ENCODE results near the gene POLR2E.
"Not testable (repeated sequence)": the region's sequence is repeated elsewhere in the genome, so short reads cannot be mapped to it uniquely, and the experiment has no call there.

Gene POLR2E

DNA sequence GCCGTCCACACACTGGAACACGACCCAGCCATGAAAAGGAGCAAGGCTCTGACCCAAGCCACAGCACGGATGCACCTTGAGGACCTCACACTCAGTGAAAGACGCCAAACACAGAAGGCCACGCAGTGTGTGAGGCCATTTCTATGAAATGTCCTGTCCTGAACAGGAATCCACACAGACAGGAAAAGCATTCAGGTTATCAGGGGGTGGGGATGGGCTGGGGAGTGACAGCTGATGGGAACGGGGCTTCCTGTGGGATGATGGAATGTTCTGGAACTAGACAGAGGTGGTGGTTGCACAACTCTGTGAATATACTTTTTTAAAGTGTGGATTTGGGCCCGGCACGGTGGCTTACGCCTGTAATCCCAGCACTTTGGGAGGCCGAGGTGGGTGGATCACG lies 39.3 kb upstream of the POLR2E start:
- H3K27ac ChIP-seq (ENCODE audit: low read depth, low read length, severe bottlenecking) = no peak overlapping the region
- peaks cover 25% of the 10 kb centered on the region for H3K36me3 ChIP-seq (ENCODE audit: control insufficient read depth, insufficient read depth, low read length)
- H3K4me3 ChIP-seq (ENCODE audit: extremely low read depth, insufficient read depth, low read length, poor library complexity, severe bottlenecking) = no peak overlapping the region
- no peaks in the 10 kb centered on the region for H3K9me3 ChIP-seq (ENCODE audit: control insufficient read depth, low read length)
- WGBS, 2 experiments (ENCODE audit: insufficient coverage in 2 of 2) = 95 to 97% methylated on average over 6 of the region's 11 CpGs
- peaks cover 13% of the 10 kb centered on the region for H3K4me1 ChIP-seq (ENCODE audit: control insufficient read depth, insufficient read depth, low read length, poor library complexity, severe bottlenecking)

DNA sequence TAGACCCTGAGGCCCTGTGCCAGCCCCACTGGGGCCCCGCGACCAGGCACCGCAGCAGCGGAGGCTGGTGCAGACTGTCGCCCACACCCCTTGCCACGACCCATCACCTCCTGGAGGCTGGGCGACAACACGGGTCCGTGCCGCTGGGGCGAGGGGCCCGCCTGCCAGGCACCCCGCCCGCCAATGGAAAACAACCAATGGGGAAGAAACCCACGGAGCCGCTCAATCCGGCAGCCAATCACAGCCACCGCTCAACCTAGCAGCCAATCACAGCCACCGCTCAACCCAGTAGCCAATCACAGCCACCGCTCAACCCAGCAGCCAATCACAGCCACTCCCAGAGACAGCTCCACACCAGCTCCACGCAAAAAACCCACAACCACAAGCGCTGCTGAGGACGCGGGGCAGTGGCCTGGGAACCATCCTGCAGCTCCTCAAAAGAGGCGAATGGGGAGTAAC lies 38.3 kb upstream of the POLR2E start:
- Histone ChIP-seq H3K4me3 (ENCODE audit: extremely low read depth, insufficient read depth, low read length, poor library complexity, severe bottlenecking) (no peak overlapping the region), H3K36me3 (ENCODE audit: control insufficient read depth, insufficient read depth, low read length) (peaks cover 31% of the 10 kb centered on the region), H3K9me3 (ENCODE audit: control insufficient read depth, low read length) (no peaks in the 10 kb centered on the region), H3K4me1 (ENCODE audit: control insufficient read depth, insufficient read depth, low read length, poor library complexity, severe bottlenecking) (peaks cover 13% of the 10 kb centered on the region), H3K27ac (ENCODE audit: low read depth, low read length, severe bottlenecking) (no peak overlapping the region)
- WGBS, 2 experiments (ENCODE audit: insufficient coverage in 2 of 2) = 95 to 98% methylated on average over 18 to 23 of the region's 25 CpGs

DNA sequence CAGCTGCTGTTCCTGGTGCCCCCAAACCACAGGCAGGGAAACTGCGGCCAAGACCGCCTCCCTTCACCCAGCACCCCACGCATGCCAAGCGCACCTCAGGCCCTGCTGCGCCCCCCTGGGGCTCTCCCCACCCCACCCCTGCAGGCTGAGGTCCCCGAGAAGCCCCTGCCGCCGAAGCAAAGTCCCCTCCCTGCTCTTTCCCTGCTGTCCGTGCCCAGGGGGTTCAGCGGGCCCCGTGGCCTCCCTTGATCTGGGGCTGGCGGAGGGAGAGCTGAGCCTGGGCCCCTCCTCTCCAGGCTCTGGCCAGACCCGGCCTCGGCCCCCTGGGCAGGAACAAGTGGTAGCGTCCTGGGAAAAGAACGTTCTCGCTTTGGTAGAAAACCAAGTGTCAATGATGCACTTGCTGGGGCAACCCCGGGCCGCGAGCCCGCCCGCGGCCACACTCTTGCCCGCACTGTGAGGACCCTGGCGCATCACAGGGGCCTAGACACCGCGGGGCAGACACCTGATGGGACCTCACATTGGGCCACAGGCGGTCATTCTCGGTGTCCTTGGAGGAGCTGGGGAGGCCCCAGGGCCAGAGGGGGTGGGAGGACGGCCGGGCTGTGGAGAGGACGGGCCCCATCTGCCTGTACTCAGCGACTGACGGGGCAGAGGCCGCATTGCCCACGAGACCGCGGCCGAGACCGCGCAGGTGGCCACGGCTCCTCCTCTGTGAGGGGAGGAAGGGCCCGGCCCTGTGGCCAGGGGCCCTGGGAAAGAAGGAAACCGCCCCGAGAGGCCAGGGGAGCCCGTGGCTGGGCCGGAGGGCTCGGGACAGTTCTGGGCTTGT lies 37.6 kb upstream of the POLR2E start:
- Histone ChIP-seq H3K4me3 (ENCODE audit: extremely low read depth, insufficient read depth, low read length, poor library complexity, severe bottlenecking) (peak overlapping the region; percentile 59), H3K36me3 (ENCODE audit: control insufficient read depth, insufficient read depth, low read length) (peaks cover 38% of the 10 kb centered on the region), H3K4me1 (ENCODE audit: control insufficient read depth, insufficient read depth, low read length, poor library complexity, severe bottlenecking) (peaks cover 13% of the 10 kb centered on the region), H3K27ac (ENCODE audit: low read depth, low read length, severe bottlenecking) (peak overlapping the region; percentile 83), H3K9me3 (ENCODE audit: control insufficient read depth, low read length) (no peaks in the 10 kb centered on the region)
- WGBS, 2 experiments (ENCODE audit: insufficient coverage in 2 of 2) = 77 to 80% methylated on average over 39 to 48 of the region's 48 CpGs

DNA sequence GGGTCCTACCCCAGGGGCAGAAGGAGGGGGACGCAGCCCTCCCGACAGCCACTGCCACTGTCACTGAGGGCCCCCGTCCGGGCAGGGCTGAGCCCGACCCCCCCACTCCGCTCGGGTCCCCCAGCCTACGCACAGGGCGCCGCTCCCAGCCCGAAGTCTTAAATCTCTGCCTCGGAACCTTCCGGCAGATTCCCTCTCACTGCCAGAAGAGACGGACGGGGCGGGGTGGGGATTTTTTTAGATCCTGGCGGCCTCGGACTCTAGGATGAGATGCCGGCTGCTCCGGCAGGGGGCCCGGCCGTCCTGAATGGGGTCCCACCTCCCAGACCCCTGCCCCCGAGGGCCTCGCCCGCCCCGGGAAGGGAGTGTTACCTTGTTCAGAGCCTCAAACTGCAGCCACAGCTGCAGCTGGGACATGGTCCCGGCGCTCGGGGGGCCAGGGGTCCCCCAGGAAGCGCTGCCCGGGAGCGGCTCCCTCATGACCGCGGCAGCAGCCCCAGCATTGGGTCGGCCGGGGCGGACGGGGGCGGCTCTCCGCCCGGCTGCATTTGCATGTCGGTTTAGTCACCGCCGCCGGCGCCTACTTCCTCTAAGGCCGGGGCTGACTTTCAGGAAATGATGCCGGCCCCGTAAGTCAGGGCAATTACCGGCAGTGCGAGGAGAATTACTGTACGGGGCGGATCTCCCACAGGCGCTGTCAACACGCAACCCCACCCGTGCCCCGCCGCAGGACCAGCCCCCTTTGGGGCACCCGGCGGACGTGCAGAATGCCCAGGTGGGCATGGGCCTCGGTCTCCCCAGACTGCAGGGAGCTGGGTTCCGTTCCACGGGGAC lies 36.8 kb upstream of the POLR2E start:
- Histone ChIP-seq H3K4me1 (ENCODE audit: control insufficient read depth, insufficient read depth, low read length, poor library complexity, severe bottlenecking) (peaks cover 13% of the 10 kb centered on the region), H3K9me3 (ENCODE audit: control insufficient read depth, low read length) (no peaks in the 10 kb centered on the region), H3K27ac (ENCODE audit: low read depth, low read length, severe bottlenecking) (peak overlapping the region; percentile 83), H3K4me3 (ENCODE audit: extremely low read depth, insufficient read depth, low read length, poor library complexity, severe bottlenecking) (peak overlapping the region; percentile 59), H3K36me3 (ENCODE audit: control insufficient read depth, insufficient read depth, low read length) (peaks cover 47% of the 10 kb centered on the region)
- WGBS, 2 experiments (ENCODE audit: insufficient coverage in 2 of 2) = 9% methylated on average over 51 to 56 of the region's 64 CpGs

DNA sequence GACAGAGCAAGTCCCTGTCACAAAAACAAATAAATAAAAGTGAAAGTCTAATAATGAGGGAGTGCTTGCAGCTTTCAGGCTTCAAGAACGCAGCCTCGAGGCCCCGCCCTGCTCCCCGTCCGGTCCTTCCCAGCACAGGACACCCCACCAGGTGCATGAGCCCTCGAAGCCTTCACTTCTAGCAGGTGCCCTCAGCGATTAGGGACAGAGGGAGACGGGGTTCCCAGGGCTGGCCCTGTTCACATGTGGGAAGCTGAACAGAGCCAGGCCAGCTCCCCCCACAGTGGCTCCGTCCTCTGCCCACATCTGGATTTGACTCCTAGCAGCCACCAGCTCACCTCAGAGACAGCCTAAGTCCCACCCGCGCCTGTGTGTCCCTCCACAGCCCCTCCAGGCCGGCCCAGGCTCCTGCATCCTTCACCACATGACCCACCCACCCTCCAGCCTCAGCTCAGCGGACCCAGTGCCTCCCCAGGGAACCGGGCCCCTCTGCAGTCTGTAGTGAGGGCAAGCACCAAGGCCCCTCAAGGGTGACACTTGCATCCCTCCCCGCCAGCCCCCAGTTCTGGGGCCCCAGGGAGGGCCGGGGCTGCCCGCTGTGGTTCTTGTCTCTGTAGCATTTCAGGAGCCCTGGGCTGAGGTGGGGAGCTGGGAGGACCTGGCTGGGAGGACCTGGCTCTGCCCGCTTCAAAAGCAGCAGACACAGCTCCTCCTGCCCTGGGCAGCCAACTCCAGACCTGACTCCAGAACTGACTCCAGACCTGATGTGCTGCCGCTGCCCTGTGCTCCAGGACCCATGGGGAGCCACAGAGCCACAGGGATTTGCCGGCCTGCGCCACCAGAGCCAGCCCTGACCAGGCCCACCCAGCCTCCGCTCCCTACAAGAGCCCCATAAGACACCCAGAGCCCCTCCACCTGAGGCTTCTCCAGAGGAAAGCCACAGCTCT lies 35.9 kb upstream of the POLR2E start:
- 90 to 91% methylated on average over 11 to 16 of the region's 22 CpGs for WGBS, 2 experiments (ENCODE audit: insufficient coverage in 2 of 2)
- Histone ChIP-seq H3K9me3 (ENCODE audit: control insufficient read depth, low read length) (no peaks in the 10 kb centered on the region), H3K36me3 (ENCODE audit: control insufficient read depth, insufficient read depth, low read length) (peaks cover 50% of the 10 kb centered on the region), H3K4me3 (ENCODE audit: extremely low read depth, insufficient read depth, low read length, poor library complexity, severe bottlenecking) (peak overlapping the region; percentile 59), H3K4me1 (ENCODE audit: control insufficient read depth, insufficient read depth, low read length, poor library complexity, severe bottlenecking) (peaks cover 13% of the 10 kb centered on the region), H3K27ac (ENCODE audit: low read depth, low read length, severe bottlenecking) (peak overlapping the region; percentile 83)

DNA sequence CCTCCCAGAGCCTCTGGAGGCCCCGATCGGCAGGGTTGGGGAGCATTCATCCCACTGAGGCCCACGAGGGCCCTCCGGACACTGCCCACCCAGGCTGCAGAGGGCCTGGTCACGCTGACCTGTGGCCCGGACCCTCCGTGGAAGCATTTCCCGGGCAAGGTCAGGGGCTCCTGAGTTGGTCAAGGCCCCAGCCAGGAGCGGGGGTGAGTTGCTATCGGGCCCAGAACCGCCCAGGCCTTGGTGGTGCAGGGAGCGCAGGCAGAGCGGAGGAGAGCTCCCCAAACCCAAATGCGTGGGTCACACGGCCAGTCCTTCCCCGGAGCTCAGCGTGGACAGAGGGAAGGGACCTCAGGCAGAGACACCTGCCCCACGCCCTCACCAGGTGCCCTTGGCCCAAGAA lies 34.4 kb upstream of the POLR2E start:
- no peaks in the 10 kb centered on the region for H3K9me3 ChIP-seq (ENCODE audit: control insufficient read depth, low read length)
- no peak overlapping the region for H3K27ac ChIP-seq (ENCODE audit: low read depth, low read length, severe bottlenecking)
- peaks cover 63% of the 10 kb centered on the region for H3K36me3 ChIP-seq (ENCODE audit: control insufficient read depth, insufficient read depth, low read length)
- no peak overlapping the region for H3K4me3 ChIP-seq (ENCODE audit: extremely low read depth, insufficient read depth, low read length, poor library complexity, severe bottlenecking)
- H3K4me1 ChIP-seq (ENCODE audit: control insufficient read depth, insufficient read depth, low read length, poor library complexity, severe bottlenecking) = peaks cover 13% of the 10 kb centered on the region
- 95 to 97% methylated on average over 16 to 17 of the region's 18 CpGs for WGBS, 2 experiments (ENCODE audit: insufficient coverage in 2 of 2)

DNA sequence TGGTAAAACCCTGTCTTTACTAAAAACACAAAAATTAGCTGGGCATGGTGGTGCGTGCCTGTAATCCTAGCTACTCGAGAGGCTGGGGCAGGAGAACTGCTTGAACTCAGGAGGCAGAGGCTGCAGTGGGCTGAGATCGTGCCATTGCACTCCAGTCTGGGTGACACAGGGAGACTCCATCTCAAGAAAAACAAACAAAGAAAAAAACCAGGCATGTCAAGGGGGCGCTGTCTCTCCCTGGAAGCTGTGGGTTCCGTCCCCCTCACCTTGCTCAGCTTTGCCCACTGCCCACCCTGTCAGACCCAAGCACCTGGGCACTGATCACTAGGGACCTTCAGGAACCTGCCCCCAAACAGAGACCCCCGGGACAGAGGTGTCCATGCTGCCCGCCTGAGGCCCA lies 33.9 kb upstream of the POLR2E start:
- H3K4me3 ChIP-seq (ENCODE audit: extremely low read depth, insufficient read depth, low read length, poor library complexity, severe bottlenecking); H3K9me3 ChIP-seq (ENCODE audit: control insufficient read depth, low read length); H3K27ac ChIP-seq (ENCODE audit: low read depth, low read length, severe bottlenecking): not testable (repeated sequence)
- peaks cover 63% of the 10 kb centered on the region for H3K36me3 ChIP-seq (ENCODE audit: control insufficient read depth, insufficient read depth, low read length)
- peaks cover 13% of the 10 kb centered on the region for H3K4me1 ChIP-seq (ENCODE audit: control insufficient read depth, insufficient read depth, low read length, poor library complexity, severe bottlenecking)
- 93 to 95% methylated on average over 5 to 6 of the region's 7 CpGs for WGBS, 2 experiments (ENCODE audit: insufficient coverage in 2 of 2)

DNA sequence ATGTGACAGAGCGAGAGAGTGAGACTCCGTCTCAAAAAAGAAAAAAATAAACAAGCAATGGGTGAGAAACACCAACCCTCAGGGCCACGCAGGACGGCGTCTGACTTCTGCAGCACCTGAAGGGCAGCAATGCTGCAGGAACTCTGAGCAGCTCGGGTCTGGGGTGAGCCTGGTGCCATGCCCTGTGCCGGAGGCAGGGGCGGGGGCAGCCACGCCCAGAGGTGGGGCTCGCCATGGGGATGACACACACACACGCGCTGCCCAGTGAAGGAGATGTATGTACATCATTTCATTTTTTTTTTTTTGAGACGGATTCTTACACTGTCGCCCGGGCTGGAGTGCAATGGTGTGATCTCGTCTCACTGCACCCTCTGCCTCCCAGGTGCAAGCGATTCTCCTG lies 32.9 kb upstream of the POLR2E start:
- peaks cover 66% of the 10 kb centered on the region for H3K36me3 ChIP-seq (ENCODE audit: control insufficient read depth, insufficient read depth, low read length)
- no peak overlapping the region for H3K4me3 ChIP-seq (ENCODE audit: extremely low read depth, insufficient read depth, low read length, poor library complexity, severe bottlenecking)
- H3K4me1 ChIP-seq (ENCODE audit: control insufficient read depth, insufficient read depth, low read length, poor library complexity, severe bottlenecking) = peaks cover 14% of the 10 kb centered on the region
- 94 to 98% methylated on average over 12 to 14 of the region's 17 CpGs for WGBS, 2 experiments (ENCODE audit: insufficient coverage in 2 of 2)
- no peaks in the 10 kb centered on the region for H3K9me3 ChIP-seq (ENCODE audit: control insufficient read depth, low read length)
- no peak overlapping the region for H3K27ac ChIP-seq (ENCODE audit: low read depth, low read length, severe bottlenecking)

DNA sequence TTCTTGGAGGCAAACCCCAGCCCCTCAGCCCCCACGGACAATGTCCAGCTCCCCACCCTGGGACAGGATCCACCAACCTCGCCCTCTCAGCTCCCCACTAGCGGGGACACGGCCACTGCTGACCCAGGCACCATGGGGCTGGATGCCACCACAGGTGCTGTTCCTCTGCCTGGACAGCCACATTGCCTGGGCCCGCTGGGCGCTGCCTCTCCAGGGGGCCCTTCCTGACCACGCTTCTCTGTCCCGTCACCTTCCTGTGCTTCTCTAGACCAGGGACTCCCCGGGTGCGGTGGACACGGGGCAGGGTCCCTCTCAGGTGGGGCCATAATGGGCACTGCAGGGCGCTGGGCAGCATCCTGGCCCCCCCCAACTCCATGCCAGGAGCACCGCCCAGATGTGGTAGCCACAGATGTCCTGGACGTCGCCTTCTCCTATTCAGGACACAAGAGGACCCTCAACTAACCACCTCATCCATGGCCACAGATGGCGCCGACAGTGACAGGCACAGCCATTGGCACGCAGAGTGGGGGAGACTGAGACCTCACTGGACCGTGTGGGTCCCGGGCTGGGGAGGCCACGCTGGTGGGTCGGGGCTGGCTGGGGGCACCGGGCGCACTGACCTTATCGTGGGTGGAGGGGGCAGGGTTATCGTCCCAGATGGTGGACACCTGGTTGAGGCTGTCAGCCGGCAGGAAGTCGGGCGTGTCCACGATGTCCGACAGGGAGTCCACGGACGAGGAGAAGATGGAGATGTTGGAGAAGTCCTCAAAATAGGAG lies 32.0 kb upstream of the POLR2E start:
- Histone ChIP-seq H3K4me3 (ENCODE audit: extremely low read depth, insufficient read depth, low read length, poor library complexity, severe bottlenecking) (no peak overlapping the region), H3K4me1 (ENCODE audit: control insufficient read depth, insufficient read depth, low read length, poor library complexity, severe bottlenecking) (peaks cover 6% of the 10 kb centered on the region), H3K9me3 (ENCODE audit: control insufficient read depth, low read length) (no peaks in the 10 kb centered on the region), H3K36me3 (ENCODE audit: control insufficient read depth, insufficient read depth, low read length) (peaks cover 74% of the 10 kb centered on the region), H3K27ac (ENCODE audit: low read depth, low read length, severe bottlenecking) (no peak overlapping the region)
- 98% methylated on average over 25 to 32 of the region's 33 CpGs for WGBS, 2 experiments (ENCODE audit: insufficient coverage in 2 of 2)

All from mesodermal cell (in vitro differentiated cells).